Mucosa of rectum (tissue), 2 donors: ENCODE results near the gene DOK1.

ENCODE experiments used
- H3K27ac ChIP-seq, 2 donors: one replicate each; pipeline ENCODE4 v1.7.0; 2013; ENCODE audit warnings: inconsistent platforms in 2 of 2, low read depth in 2 of 2, low read length in 2 of 2
- H3K27me3 ChIP-seq, 2 donors: one replicate each; pipeline ENCODE4 v1.7.0; 2013; ENCODE audit warnings: low read length in 2 of 2; ENCODE audit not compliant: control insufficient read depth in 2 of 2, insufficient read depth in 2 of 2
- H3K36me3 ChIP-seq, 2 donors: one replicate each; pipeline ENCODE4 v1.7.0; 2013; ENCODE audit warnings: low read length in 2 of 2; ENCODE audit not compliant: control insufficient read depth in 2 of 2, insufficient read depth in 2 of 2
- H3K4me1 ChIP-seq, 2 donors: one replicate each; pipeline ENCODE4 v1.7.0; 2013; ENCODE audit warnings: low read length in 2 of 2, mild to moderate bottlenecking in 1 of 2; ENCODE audit not compliant: control insufficient read depth in 2 of 2, insufficient read depth in 2 of 2
- H3K4me3 ChIP-seq, 2 donors: one replicate each; pipeline ENCODE4 v1.7.0; 2013; ENCODE audit warnings: low read length in 2 of 2
- H3K9ac ChIP-seq, 2 donors: one replicate each; pipeline ENCODE4 v1.7.0; 2013; ENCODE audit warnings: low read length in 2 of 2, low read depth in 1 of 2, mild to moderate bottlenecking in 1 of 2
- H3K9me3 ChIP-seq, 2 donors: one replicate each; pipeline ENCODE4 v1.7.0; 2013; ENCODE audit warnings: low read length in 2 of 2; ENCODE audit not compliant: control insufficient read depth in 2 of 2
- donor health status: healthy.
- donor health status: Normal muscosa, but diverticular disease.

DOK1 gene

GRCh38 chr2:74533464-74533863, 21.1 kb upstream of the DOK1 start:
- Histone ChIP-seq H3K9ac (no peak overlapping the region), H3K36me3 (peaks cover 6 to 10% of the 10 kb centered on the region in 2 donors)

DNA sequence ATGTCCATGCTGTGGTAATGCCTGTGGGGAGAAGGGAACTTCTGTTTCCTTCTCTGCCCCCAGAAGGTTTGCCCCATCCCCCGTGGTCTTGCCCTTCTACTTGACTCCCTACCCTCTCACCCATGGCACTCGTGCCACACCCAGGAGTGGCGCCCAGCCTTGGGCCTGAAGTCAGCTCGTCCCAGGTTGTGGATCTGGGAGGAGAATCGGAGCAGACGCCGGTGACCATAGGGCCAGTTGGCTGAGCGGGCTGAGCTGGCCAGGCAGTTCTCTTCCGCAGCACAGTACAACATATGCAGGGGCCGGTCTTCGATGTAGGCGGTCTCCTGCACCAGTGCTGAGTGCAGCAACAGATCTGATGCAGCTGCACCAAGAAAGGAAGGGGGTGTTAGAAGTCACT, 20.1 kb upstream of the DOK1 start:
- peaks cover 6 to 10% of the 10 kb centered on the region in 2 donors for H3K36me3 ChIP-seq
- no peaks in the 10 kb centered on the region for H3K9me3 ChIP-seq
- no peak overlapping the region for H3K4me3 ChIP-seq
- H3K4me1 ChIP-seq = peaks cover 8 to 13% of the 10 kb centered on the region in 2 donors
- no peak overlapping the region for H3K27ac ChIP-seq
- no peak overlapping the region for H3K9ac ChIP-seq
- no peaks in the 10 kb centered on the region for H3K27me3 ChIP-seq

More at GRCh38 chr2:74533464-74533863, 21.1 kb upstream of the DOK1 start:
- Histone ChIP-seq H3K27me3 (no peaks in the 10 kb centered on the region), H3K9me3 (no peaks in the 10 kb centered on the region), H3K4me1 (peaks cover 17 to 18% of the 10 kb centered on the region in 2 donors), H3K27ac (no peak overlapping the region), H3K4me3 (no peak overlapping the region)

DNA sequence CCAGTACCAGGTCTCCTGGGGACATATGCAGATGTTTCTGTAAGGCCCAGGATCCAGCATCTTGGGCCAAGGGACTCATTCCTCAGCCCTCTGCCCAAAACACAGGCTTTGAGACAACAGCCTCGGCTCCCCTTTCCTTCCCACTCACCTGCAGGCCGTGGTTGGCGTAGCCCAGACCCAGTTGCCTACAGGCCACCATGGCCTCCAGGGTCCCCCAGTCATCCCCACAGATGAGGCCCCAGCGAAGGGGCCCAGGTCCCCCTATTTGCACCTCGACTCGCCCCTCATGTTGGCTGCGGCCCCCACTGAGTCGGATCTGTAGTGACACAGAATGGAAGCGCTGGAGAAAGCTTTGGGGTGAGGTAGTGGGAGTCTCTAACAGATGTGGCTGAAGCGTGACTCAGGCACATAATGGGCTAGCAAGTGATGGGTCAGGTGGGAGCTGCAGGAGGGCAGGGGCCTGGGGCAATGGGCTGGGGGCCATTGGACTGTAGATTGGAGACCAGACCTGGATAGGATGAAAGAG, 19.0 kb upstream of the DOK1 start:
- H3K4me1 ChIP-seq = peaks cover 8 to 12% of the 10 kb centered on the region in 2 donors
- no peaks in the 10 kb centered on the region for H3K27me3 ChIP-seq
- no peak overlapping the region for H3K4me3 ChIP-seq
- no peak overlapping the region for H3K9ac ChIP-seq
- no peak overlapping the region for H3K27ac ChIP-seq
- H3K9me3 ChIP-seq = no peaks in the 10 kb centered on the region
- peaks cover 6 to 10% of the 10 kb centered on the region in 2 donors for H3K36me3 ChIP-seq

DNA sequence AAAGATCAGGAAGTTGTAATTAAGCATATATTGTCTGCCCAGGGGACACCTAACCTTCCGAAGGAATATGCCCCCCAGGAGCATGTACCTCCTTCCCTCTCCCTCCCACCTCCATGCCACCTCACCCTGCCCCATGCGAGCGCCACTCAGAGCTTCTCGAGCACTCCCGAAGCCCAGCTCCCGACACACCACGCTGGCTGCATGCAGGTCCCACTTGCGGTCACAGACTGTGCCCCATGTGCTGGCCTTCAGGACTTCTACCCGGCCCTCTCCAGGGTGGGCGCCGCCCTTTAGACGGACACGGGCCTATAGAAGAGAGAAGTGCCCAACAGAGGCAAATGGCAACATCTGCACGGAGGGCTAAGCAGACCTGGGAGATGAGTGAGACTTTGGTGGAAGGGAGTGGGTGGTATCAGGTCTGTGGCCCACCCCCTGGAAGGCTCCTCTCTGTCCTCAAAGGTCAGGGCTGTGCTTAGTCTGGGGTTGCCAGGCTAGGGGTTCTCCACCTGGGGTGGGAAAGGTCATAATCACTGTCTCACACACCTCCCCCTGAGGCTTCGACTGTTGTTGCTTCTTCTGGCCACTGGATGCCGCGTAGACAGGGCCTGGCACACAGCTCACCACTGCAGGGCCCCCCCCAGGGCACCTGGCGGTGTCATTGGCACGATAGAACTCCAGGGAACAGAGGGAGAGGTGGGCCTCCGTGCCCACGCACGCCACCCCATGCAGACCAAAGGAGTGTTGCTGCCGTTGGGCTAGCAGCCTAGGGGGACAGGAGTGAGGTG, 18.2 kb upstream of the DOK1 start:
- peaks cover 6 to 10% of the 10 kb centered on the region in 2 donors for H3K36me3 ChIP-seq

DNA sequence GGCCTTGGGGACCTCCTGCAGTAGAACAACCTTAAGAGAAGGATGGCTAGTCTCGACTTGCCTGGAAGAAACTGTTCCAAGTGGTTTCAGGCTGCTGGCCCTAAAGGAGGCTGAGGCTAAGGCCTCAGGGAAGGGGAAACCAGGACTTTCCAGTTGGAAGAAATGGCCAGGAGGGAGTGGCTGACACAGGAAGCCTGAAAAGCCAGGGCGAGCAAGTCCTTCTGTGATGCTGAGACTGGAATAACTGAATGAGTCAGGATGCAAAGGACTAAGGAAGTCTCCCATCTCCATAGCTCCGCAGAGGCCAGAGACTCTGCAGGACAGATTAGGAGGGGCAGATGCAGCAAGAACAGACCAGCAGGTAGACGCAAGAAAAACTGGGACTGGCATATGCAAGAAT, 17.4 kb upstream of the DOK1 start:
- Histone ChIP-seq H3K9ac (no peak overlapping the region), H3K4me3 (no peak overlapping the region), H3K27ac (no peak overlapping the region), H3K27me3 (no peaks in the 10 kb centered on the region), H3K36me3 (peaks cover 6 to 10% of the 10 kb centered on the region in 2 donors), H3K4me1 (no peaks in the 10 kb centered on the region), H3K9me3 (no peaks in the 10 kb centered on the region)

More for the DNA sequence above, 18.2 kb upstream of the DOK1 start:
- Histone ChIP-seq H3K4me1 (peaks cover under 1 to 3% of the 10 kb centered on the region in 2 donors), H3K9ac (no peak overlapping the region), H3K27me3 (no peaks in the 10 kb centered on the region), H3K9me3 (no peaks in the 10 kb centered on the region), H3K4me3 (no peak overlapping the region), H3K27ac (no peak overlapping the region)

DNA sequence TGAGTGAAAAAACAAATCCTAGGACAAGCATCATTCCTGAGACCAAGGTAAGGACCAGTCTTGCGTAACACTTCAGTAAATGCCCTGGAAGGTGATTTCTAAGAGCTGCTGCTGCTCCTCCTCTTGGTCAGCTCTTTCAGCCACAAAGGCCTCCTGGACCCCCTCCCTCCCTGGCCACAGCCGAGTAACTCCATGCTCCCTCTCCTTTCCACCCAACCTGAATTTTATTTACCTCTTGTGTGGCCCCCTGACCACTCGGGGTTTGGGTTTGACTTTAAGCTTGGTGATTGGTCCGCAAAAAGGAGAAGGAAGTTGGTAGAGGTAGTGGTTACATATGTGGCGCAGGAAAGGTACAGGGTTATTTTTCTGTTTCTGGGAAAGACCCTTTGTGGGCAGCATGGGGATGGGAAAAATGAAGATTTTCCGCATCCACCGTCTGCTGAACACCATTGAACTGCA, 15.6 kb upstream of the DOK1 start:
- H3K4me3 ChIP-seq = no peak overlapping the region
- H3K9ac ChIP-seq = no peak overlapping the region
- H3K27ac ChIP-seq = no peak overlapping the region

GRCh38 chr2:74540291-74540690, 14.2 kb upstream of the DOK1 start:
- peak overlapping the region in 1 of 2 donors; percentile 20 for H3K27ac ChIP-seq
- H3K9me3 ChIP-seq = no peaks in the 10 kb centered on the region
- no peaks in the 10 kb centered on the region for H3K27me3 ChIP-seq
- no peaks in the 10 kb centered on the region for H3K4me1 ChIP-seq
- no peak overlapping the region for H3K9ac ChIP-seq
- H3K36me3 ChIP-seq = no peaks in the 10 kb centered on the region
- no peak overlapping the region for H3K4me3 ChIP-seq

More for the DNA sequence above, 15.6 kb upstream of the DOK1 start:
- Histone ChIP-seq H3K27me3 (no peaks in the 10 kb centered on the region), H3K36me3 (no peaks in the 10 kb centered on the region), H3K9me3 (no peaks in the 10 kb centered on the region), H3K4me1 (no peaks in the 10 kb centered on the region)

- H3K9ac ChIP-seq = no peak overlapping the region
Observed at GRCh38 chr2:74542978-74543377, 11.5 kb upstream of the DOK1 start.

DNA sequence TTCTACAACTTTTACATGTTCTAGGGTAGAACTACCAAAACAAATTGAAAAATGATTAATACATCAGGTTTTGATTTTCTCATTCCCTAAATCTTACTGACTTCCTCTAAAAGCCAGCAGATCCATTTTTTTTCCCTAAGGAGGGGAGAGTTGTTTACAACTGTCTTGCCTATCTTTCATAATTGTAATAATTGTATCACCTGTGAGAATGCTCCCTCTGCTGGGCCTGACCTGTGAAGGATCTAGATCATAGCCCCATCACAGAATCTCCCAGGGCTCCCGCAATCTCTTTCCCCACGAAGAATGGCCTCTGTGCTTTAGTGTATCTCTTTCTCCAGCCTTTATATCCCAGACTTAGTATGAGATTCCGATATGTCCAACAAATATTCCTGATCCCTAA, 9.9 kb upstream of the DOK1 start:
- Histone ChIP-seq H3K9me3 (no peaks in the 10 kb centered on the region), H3K9ac (no peak overlapping the region), H3K4me1 (peaks cover 1 to 13% of the 10 kb centered on the region in 2 donors), H3K36me3 (no peaks in the 10 kb centered on the region), H3K27ac (no peak overlapping the region), H3K4me3 (no peak overlapping the region), H3K27me3 (no peaks in the 10 kb centered on the region)

More at GRCh38 chr2:74542978-74543377, 11.5 kb upstream of the DOK1 start:
- Histone ChIP-seq H3K27ac (no peak overlapping the region), H3K36me3 (no peaks in the 10 kb centered on the region), H3K27me3 (no peaks in the 10 kb centered on the region), H3K4me3 (no peak overlapping the region), H3K9me3 (no peaks in the 10 kb centered on the region), H3K4me1 (no peaks in the 10 kb centered on the region)

DNA sequence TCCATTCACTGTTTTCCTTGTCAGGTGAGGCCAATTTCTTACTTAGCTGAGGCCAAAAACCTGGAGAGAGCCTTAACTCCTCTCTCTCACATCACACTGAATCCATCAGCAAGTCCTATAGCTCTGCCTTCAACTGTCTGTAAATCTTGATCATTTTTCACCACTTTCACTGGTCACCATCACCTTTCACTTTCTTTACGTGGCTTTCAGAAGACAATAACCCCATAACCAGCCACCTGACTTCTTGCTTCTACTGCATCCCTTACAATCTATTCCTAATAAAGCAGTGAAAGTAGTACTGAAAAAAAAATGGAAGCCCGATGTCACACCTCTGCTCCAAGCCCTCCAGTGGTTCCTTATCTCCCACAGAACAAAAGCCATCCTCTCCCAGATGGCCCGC, 8.5 kb upstream of the DOK1 start:
- Histone ChIP-seq H3K9me3 (no peaks in the 10 kb centered on the region), H3K27me3 (no peaks in the 10 kb centered on the region), H3K4me1 (peaks cover 5 to 19% of the 10 kb centered on the region in 2 donors), H3K36me3 (no peaks in the 10 kb centered on the region), H3K4me3 (no peak overlapping the region), H3K27ac (no peak overlapping the region), H3K9ac (no peak overlapping the region)
